ENCODE measurements around the gene DNASE2B. TPM values are rescaled to one million over a fixed set of nuclear protein-coding genes. Genes with fewer than 3 reads are reported as not detected.
"Not testable (repeated sequence)": the region's sequence is repeated elsewhere in the genome, so short reads cannot be mapped to it uniquely, and the experiment has no call there.

DNASE2B gene
- total and polyA plus RNA-seq, 8 donors, result 0.15 to 0.59 (median 0.16) TPM; not detected in 4

GRCh38 chr1:84434081-84434769, 35.9 kb downstream of the DNASE2B start:
- H3K4me1 ChIP-seq, result no peaks in the 10 kb centered on the region
- intact Hi-C loops (cut with DNase I), result loop anchor here in 2 of 3 donors (5.0 kb wide), 2 partner anchors 282 to 297 kb away; no protein-coding TSS in a partner anchor
- DNase-seq, result no peak
- H3K9me3 ChIP-seq, result no peaks in the 10 kb centered on the region
- H3K4me3 ChIP-seq, result no peak overlapping the region
- 65 to 66% methylated on average over 6 of the region's 6 CpGs for WGBS, 2 donors
- no peak for FAIRE-seq
- H3K36me3 ChIP-seq, result no peaks in the 10 kb centered on the region
- no peaks in the 10 kb centered on the region for H3K27me3 ChIP-seq
- no peak for TF ChIP-seq CTCF (IDR thresholded peaks at IDR 0.05)
- no peak for ATAC-seq
- no peak overlapping the region for H3K27ac ChIP-seq

- Histone ChIP-seq H3K27ac (no peak overlapping the region), H3K36me3 (no peaks in the 10 kb centered on the region), H3K27me3 (no peaks in the 10 kb centered on the region), H3K4me1 (no peaks in the 10 kb centered on the region), H3K9me3 (no peaks in the 10 kb centered on the region), H3K4me3 (no peak overlapping the region)
- intact Hi-C loops (cut with DNase I), result loop anchor here in 2 of 3 donors (5.0 kb wide), 2 partner anchors 283 to 298 kb away; no protein-coding TSS in a partner anchor
- FAIRE-seq, result no peak
- no peak for DNase-seq
- no peak for ATAC-seq
- no peak for TF ChIP-seq CTCF (IDR thresholded peaks at IDR 0.05)
- WGBS, 2 donors, result 34 to 36% methylated on average over 4 of the region's 4 CpGs
Measured at GRCh38 chr1:84434801-84435549, 36.7 kb downstream of the DNASE2B start.

DNA sequence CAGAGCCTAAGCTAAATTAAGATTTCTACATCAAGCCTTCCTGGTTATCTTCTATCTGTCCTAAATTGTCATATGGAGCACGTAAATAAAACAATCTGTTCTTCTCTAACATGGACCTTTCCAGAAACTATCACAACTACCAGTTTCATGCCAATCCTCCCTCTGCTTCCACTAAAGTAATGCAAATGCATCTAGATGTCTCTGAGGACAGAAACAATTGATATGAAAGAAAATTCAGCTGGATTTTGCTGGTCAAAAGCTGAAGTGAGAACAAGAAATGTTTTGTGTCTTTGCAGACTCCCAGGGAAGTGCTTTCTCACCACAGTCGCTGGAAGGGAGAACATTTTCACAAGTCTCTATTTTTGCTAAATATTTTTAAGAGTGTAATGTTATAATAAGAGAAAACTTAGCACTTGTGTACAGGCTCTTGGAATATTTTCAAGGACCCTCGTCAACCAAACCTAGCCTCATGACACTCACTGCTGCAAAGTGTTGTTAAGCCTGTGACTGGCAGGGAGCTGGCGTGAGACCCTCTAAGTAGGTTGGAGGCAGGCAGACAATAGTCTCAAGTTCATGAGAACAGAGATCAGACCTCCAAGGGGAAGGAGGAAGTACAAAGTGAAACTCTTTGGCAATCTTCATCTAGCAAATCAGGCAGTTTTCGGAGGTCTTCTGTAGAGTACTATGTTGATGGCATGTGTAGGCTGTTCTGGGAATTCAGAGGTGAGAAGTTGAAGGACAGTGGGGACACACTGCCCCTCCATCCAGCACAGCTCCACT, 38.8 kb downstream of the DNASE2B start:
- intact Hi-C loops (cut with DNase I), result no loop called here
- Histone ChIP-seq H3K27me3 (no peaks in the 10 kb centered on the region), H3K27ac (peak overlapping the region in 2 of 4 donors; percentile 21 to 24), H3K36me3 (no peaks in the 10 kb centered on the region), H3K4me1 (no peaks in the 10 kb centered on the region), H3K4me3 (no peak overlapping the region), H3K9me3 (no peaks in the 10 kb centered on the region)
- no peak for FAIRE-seq
- peak in 1 of 4 donors; percentile 19 for ATAC-seq
- 73% methylated on average over 5 of the region's 5 CpGs for WGBS, 2 donors
- TF ChIP-seq CTCF (IDR thresholded peaks at IDR 0.05), result no peak
- no peak for DNase-seq

DNA sequence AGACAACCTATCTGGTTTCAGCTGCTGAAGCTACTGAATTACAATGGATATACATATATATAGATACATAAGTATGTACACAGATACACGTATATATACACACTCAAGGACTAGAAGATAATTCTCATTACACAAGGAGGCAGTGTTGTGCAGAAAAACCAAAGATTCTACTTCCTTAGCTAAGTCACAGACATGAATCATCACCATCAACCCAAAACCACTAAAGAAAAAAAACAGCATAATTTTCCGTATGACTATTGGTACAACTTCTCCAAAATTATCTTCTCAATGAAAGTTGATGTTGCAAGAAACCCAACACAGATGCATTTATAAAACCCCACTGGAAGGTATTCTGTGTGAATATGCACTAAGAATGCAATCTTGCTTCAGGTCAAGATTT, 44.0 kb downstream of the DNASE2B start:
- intact Hi-C loops (cut with DNase I), result loop anchor here in 2 of 3 donors (5.0 to 10.0 kb wide), 2 partner anchors 173 to 310 kb away; no protein-coding TSS in a partner anchor

DNA sequence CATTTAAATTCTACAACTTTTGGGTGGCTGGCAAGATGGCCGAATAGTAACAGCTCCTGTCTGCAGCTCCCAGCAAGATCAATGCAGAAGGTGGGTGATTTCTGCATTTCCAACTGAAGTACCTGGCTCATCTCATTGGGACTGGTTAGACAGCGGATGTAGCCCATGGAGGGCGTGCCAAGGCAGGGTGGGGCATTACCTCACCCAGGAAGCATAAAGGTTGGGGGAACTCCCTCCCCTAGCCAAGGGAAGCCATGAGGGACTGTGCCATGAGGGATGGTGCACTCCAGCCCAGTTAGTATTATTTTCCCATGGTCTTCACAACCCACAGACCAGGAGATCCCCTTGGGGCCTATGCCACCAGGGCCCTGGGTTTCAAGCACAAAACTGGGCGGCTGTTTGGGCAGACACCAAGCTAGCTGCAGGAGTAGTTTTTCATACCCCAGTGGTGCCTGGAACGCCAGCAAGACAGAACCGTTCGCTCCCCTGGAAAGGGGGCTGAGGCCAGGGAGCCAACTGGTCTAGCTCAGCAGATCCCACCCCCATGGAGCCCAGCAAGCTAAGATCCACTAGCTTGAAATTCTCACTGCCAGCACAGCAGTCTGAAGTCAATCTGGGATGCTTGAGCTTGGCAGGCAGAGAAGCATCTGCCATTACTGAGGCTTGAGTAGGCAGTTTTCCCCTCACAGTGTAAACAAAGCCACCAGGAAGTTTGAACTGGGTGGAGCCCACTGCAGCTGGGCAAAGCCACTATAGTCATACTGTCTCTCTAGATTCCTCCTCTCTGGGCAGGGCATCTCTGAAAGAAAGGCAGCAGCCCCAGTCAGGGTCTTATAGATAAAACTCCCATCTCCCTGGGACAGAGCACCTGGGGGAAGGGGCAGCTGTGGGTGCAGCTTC, 44.7 kb downstream of the DNASE2B start:
- peak in 1 of 4 donors; percentile 22 for ATAC-seq
- not testable (repeated sequence) for H3K4me1 ChIP-seq, H3K36me3 ChIP-seq, H3K4me3 ChIP-seq, H3K27me3 ChIP-seq, H3K27ac ChIP-seq, H3K9me3 ChIP-seq, DNase-seq, FAIRE-seq
- intact Hi-C loops (cut with DNase I), result loop anchor here in 2 of 3 donors (5.0 to 10.0 kb wide), 2 partner anchors 172 to 309 kb away; no protein-coding TSS in a partner anchor
- WGBS, 2 donors, result 75 to 85% methylated on average over 7 of the region's 7 CpGs

More for the DNA sequence above, 44.0 kb downstream of the DNASE2B start:
- H3K27me3 ChIP-seq, result no peaks in the 10 kb centered on the region
- 20 to 21% methylated on average over 2 of the region's 2 CpGs for WGBS, 2 donors
- no peaks in the 10 kb centered on the region for H3K36me3 ChIP-seq
- no peak for DNase-seq
- no peak overlapping the region for H3K4me3 ChIP-seq
- no peak overlapping the region for H3K27ac ChIP-seq
- FAIRE-seq, result peak; percentile 96
- peak in 3 of 4 donors; percentile 88 to 96 (median 95) for ATAC-seq
- H3K9me3 ChIP-seq, result no peaks in the 10 kb centered on the region
- no peaks in the 10 kb centered on the region for H3K4me1 ChIP-seq
- peak in 1 of 4 donors; percentile 10 for TF ChIP-seq CTCF (IDR thresholded peaks at IDR 0.05)

DNA sequence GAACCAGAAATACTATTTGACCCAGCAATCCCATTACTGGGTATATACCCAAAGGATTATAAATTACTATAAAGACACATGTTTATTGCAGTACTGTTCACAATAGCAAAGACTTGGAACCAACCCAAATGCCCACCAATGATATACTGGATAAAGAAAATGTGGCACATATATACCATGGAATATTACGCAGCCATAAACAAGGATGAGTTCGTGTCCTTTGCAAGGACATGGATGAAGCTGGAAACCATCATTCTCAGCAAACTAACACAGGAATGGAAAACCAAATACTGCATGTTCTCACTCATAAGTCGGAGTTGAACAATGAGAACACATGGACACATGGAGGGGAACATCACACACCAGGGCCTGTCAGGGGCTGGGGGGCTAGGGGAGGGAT, 50.4 kb downstream of the DNASE2B start:
- FAIRE-seq, ATAC-seq, H3K4me1 ChIP-seq, H3K27me3 ChIP-seq, H3K36me3 ChIP-seq, DNase-seq, H3K27ac ChIP-seq, H3K4me3 ChIP-seq, H3K9me3 ChIP-seq: not testable (repeated sequence)
- 84 to 95% methylated on average over 3 of the region's 3 CpGs for WGBS, 2 donors
- intact Hi-C loops (cut with DNase I), result loop anchor here in 1 of 3 donors (10.0 kb wide), 1 partner anchor 166 kb away; no protein-coding TSS in a partner anchor

Measured in pancreas (tissue), 10 donors.